B cell (primary cell): ENCODE data around the gene NKAIN2. TPM values are rescaled to one million over a fixed set of nuclear protein-coding genes. Genes with fewer than 3 reads are reported as not detected.
"Not testable (repeated sequence)": the region's sequence is repeated elsewhere in the genome, so short reads cannot be mapped to it uniquely, and the experiment has no call there.

Experiments
- ATAC-seq: fragments of 200-7000 bp; cut with Tn5 transposase; one replicate; pipeline ENCODE4 v1.10.0; 2021; ENCODE audit warnings: low read depth, mild to moderate bottlenecking, moderate number of reproducible peaks, moderate library complexity
- CTCF ChIA-PET: fragments of 350-600 bp; sonication (Branson Sonifier 250); formaldehyde crosslinking; loops from one replicate; lab custom pipeline; 2021; ENCODE audit warnings: antibody characterized with exemption, inconsistent platforms; lab: Charles Lee
- POLR2A ChIA-PET: fragments of 350-600 bp; sonication (Branson Sonifier 250); formaldehyde crosslinking; loops from one replicate; lab custom pipeline; 2021; ENCODE audit warnings: antibody characterized with exemption; lab: Charles Lee
- DNase-seq: peaks from one replicate; pipeline ENCODE4 v3.0.0; 2013
- H2AFZ ChIP-seq: 2 replicates; pipeline ENCODE4 v1.6.1; 2012; ENCODE audit warnings: mild to moderate bottlenecking, low read depth, low read length; ENCODE audit not compliant: insufficient read depth, poor library complexity, severe bottlenecking
- H3K27ac ChIP-seq, 2 donors: 1 replicate in 1 of 2; 2 replicates in 1 of 2; pipeline ENCODE4 v1.5.1; 2012 to 2013; ENCODE audit warnings: low read length in 2 of 2, mild to moderate bottlenecking in 2 of 2, moderate library complexity in 1 of 2
- H3K27me3 ChIP-seq, 4 experiments: fragments of 200-600 bp in 1 of 4; sonication (generic) in 1 of 4; replicated peaks in 1 of 4; 1 replicate in 2 of 4; 2 replicates in 2 of 4; pipeline versions ENCODE4 v1.6.1 to v1.7.0; 2013 to 2016; ENCODE audit warnings: low read length in 3 of 4, mild to moderate bottlenecking in 2 of 4, mixed read lengths in 1 of 4, moderate library complexity in 1 of 4; ENCODE audit not compliant: insufficient read depth in 4 of 4, control insufficient read depth in 3 of 4; ENCODE audit errors: control extremely low read depth in 1 of 4
- H3K36me3 ChIP-seq, 2 experiments: replicated peaks in 1 of 2; 1 replicate in 1 of 2; 2 replicates in 1 of 2; pipeline versions ENCODE4 v1.6.1 to v1.7.1; 2013; ENCODE audit warnings: low read length in 1 of 2; ENCODE audit not compliant: insufficient read depth in 2 of 2, control insufficient read depth in 1 of 2; ENCODE audit errors: control extremely low read depth in 1 of 2, extremely low read depth in 1 of 2
- H3K4me1 ChIP-seq, 2 donors: fragments of 200-600 bp in 1 of 2; sonication (generic) in 1 of 2; 1 replicate in 1 of 2; 2 replicates in 1 of 2; pipeline versions ENCODE4 v1.5.1 to v1.6.1; 2013 to 2017; ENCODE audit warnings: low read length in 2 of 2; ENCODE audit not compliant: control insufficient read depth in 2 of 2, insufficient read depth in 2 of 2
- H3K4me2 ChIP-seq: replicated peaks from 2 replicates; pipeline ENCODE3; 2012; ENCODE audit warnings: mild to moderate bottlenecking, low read depth, low read length; ENCODE audit not compliant: poor library complexity, severe bottlenecking
- H3K4me3 ChIP-seq, 5 experiments: fragments of 200-600 bp in 1 of 5; sonication (generic) in 1 of 5; 1 replicate in 3 of 5; 2 replicates in 2 of 5; pipeline versions ENCODE4 v1.5.1 to v1.7.0; 2011 to 2016; ENCODE audit warnings: low read length in 4 of 5, mild to moderate bottlenecking in 4 of 5, low read depth in 2 of 5, control low read depth in 1 of 5, moderate library complexity in 1 of 5; ENCODE audit not compliant: insufficient read depth in 1 of 5; ENCODE audit errors: control extremely low read depth in 1 of 5, extremely low read depth in 1 of 5
- H3K79me2 ChIP-seq: fragments of 200-600 bp; sonication (generic); one replicate; pipeline ENCODE4 v1.6.0; 2016; ENCODE audit warnings: low read length; ENCODE audit not compliant: control insufficient read depth, insufficient read depth
- H3K9ac ChIP-seq: fragments of 200-600 bp; sonication (generic); 2 replicates; pipeline ENCODE4 v1.6.1; 2017; ENCODE audit warnings: mild to moderate bottlenecking, low read length, moderate library complexity
- H3K9me3 ChIP-seq, 3 donors: one replicate each; pipeline versions ENCODE4 v1.6.1 to v1.7.1; 2013; ENCODE audit warnings: low read length in 2 of 3; ENCODE audit not compliant: control insufficient read depth in 2 of 3, insufficient read depth in 1 of 3; ENCODE audit errors: control extremely low read depth in 1 of 3
- H4K20me1 ChIP-seq: 2 replicates; pipeline ENCODE4 v1.6.0; 2012; ENCODE audit warnings: mild to moderate bottlenecking, low read length; ENCODE audit not compliant: insufficient read depth, control insufficient read depth, poor library complexity, severe bottlenecking
- H3K27ac Mint-ChIP-seq: one replicate; pipeline ENCODE4 v1.8.0; 2021; ENCODE audit warnings: mixed read lengths
- H3K27me3 Mint-ChIP-seq: one replicate; pipeline ENCODE4 v1.8.0; 2021; ENCODE audit warnings: mixed read lengths
- H3K4me1 Mint-ChIP-seq: one replicate; pipeline ENCODE4 v1.8.0; 2021; ENCODE audit warnings: mixed read lengths
- H3K4me3 Mint-ChIP-seq: one replicate; pipeline ENCODE4 v1.8.0; 2021; ENCODE audit warnings: mixed read lengths
- H3K9me3 Mint-ChIP-seq: one replicate; pipeline ENCODE4 v1.8.0; 2022; ENCODE audit warnings: mixed read lengths; ENCODE audit not compliant: insufficient read depth
- WGBS: methylation state at CpG from one replicate; pipeline ENCODE4 v1.1.5; 2013; ENCODE audit warnings: missing lambda C conversion rate; ENCODE audit not compliant: insufficient coverage; 5-methylcytosine and 5-hydroxymethylcytosine counted together
- intact Hi-C: fragments of 100-400 bp; cut with micrococcal nuclease; formaldehyde crosslinking; loops from one replicate; pipeline ENCODE4 v1.10.0; 2022
- polyA plus RNA-seq: library from polyadenylated mRNA; depleted of rRNA; stranded (reverse); fragments of >200 nt; gene quantifications from 2 replicates; pipeline ENCODE4 v1.2.3, GENCODE V29; 2012
- total RNA-seq, 2 donors: library from RNA; stranded (reverse); fragments of 120-200 nt in 1 of 2; gene quantifications; 1 replicate in 1 of 2; 2 replicates in 1 of 2; pipeline versions ENCODE4 v1.2.3 to v1.2.4, GENCODE V29; 2013 to 2022

The NKAIN2 gene
- total and polyA plus RNA-seq, 2 donors (not counting 1 experiment from before 2014, with no cell fraction given) = not detected

DNA sequence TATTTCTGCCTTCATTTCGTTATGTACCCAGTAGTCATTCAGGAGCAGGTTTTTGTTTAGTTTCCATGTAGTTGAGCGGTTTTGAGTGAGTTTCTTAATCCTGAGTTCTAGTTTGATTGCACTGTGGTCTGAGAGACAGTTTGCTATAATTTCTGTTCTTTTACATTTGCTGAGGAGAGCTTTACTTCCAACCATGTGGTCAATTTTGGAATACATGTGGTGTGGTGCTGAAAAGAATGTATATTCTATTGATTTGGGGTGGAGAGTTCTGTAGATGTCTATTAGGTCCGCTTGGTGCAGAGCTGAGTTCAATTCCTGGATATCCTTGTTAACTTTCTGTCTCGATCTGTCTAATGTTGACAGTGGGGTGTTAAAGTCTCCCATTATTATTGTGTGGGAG, 606.8 kb downstream of the NKAIN2 start:
- DNase-seq, ATAC-seq, H3K27me3 ChIP-seq, H3K4me3 Mint-ChIP-seq, H3K9me3 Mint-ChIP-seq, intact Hi-C loops, H3K27me3 Mint-ChIP-seq, H3K27ac ChIP-seq, H3K9ac ChIP-seq, H3K4me3 ChIP-seq, H3K4me1 ChIP-seq, POLR2A ChIA-PET, H3K27ac Mint-ChIP-seq, H3K4me2 ChIP-seq, H3K9me3 ChIP-seq, H4K20me1 ChIP-seq, CTCF ChIA-PET, H2AFZ ChIP-seq, H3K79me2 ChIP-seq, H3K36me3 ChIP-seq, H3K4me1 Mint-ChIP-seq: not testable (repeated sequence)
- 100% methylated on average over 1 of the region's 4 CpGs for WGBS

DNA sequence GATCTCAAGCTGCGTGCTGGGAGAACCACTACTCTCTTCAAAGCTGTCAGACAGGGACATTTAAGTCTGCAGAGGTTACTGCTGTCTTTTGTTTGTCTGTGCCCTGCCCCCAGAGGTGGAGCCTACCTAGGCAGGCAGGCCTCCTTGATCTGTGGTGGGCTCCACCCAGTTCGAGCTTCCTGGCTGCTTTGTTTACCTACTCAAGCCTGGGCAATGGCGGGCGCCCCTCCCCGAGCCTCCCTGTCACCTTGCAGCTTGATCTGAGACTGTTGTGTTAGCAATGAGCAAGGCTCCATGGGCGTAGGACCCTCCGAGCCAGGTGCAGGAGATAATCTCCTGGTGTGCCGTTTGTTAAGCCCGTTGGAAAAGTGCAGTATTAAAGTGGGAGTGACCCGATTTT, 609.0 kb downstream of the NKAIN2 start:
- DNase-seq = not testable (repeated sequence)

More for the DNA sequence above, 609.0 kb downstream of the NKAIN2 start:
- H3K9ac ChIP-seq, ATAC-seq, H3K4me3 Mint-ChIP-seq, H3K27me3 ChIP-seq, H4K20me1 ChIP-seq, H3K4me1 ChIP-seq, H3K27ac Mint-ChIP-seq, H3K4me2 ChIP-seq, H3K79me2 ChIP-seq, H3K9me3 ChIP-seq, H3K4me1 Mint-ChIP-seq, CTCF ChIA-PET, H2AFZ ChIP-seq, H3K9me3 Mint-ChIP-seq, intact Hi-C loops, POLR2A ChIA-PET, H3K36me3 ChIP-seq, H3K27ac ChIP-seq, H3K4me3 ChIP-seq, H3K27me3 Mint-ChIP-seq: not testable (repeated sequence)
- WGBS = 84% methylated on average over 8 of the region's 10 CpGs
